Nephron progenitor cell (in vitro differentiated cells): Measurements from ENCODE around the gene PIGP.

ENCODE experiments used
- DNase-seq: peaks from one replicate; pipeline ENCODE4 v3.0.0; 2021
- H3K27ac Mint-ChIP-seq: 2 replicates; pipeline ENCODE4 v1.8.0; 2021; ENCODE audit warnings: mild to moderate bottlenecking, moderate library complexity, mixed read lengths
- H3K27me3 Mint-ChIP-seq: 2 replicates; pipeline ENCODE4 v1.8.0; 2021; ENCODE audit warnings: mild to moderate bottlenecking, low read depth, mixed read lengths; ENCODE audit not compliant: poor library complexity
- H3K36me3 Mint-ChIP-seq: 2 replicates; pipeline ENCODE4 v1.8.0; 2021; ENCODE audit warnings: low read depth, mixed read lengths
- H3K4me1 Mint-ChIP-seq: 2 replicates; pipeline ENCODE4 v1.8.0; 2021; ENCODE audit warnings: mixed read lengths
- H3K4me3 Mint-ChIP-seq: 2 replicates; pipeline ENCODE4 v1.8.0; 2021; ENCODE audit warnings: mild to moderate bottlenecking, moderate library complexity, mixed read lengths
- H3K9me3 Mint-ChIP-seq: 2 replicates; pipeline ENCODE4 v1.8.0; 2021; ENCODE audit warnings: mild to moderate bottlenecking, moderate library complexity, mixed read lengths
- CTCF ChIP-seq: fragments of 200-600 bp; sonication (generic); IDR thresholded peaks from 2 replicates; pipeline ENCODE4 v1.5.0; 2021; ENCODE audit warnings: antibody characterized with exemption

PIGP gene

GRCh38 chr21:37026499-37026898 is 46.4 kb downstream of the PIGP start:
- no peak for DNase-seq
- Mint-ChIP-seq H3K4me3 (no peak overlapping the region), H3K9me3 (no peaks in the 10 kb centered on the region), H3K27me3 (peaks cover 4% of the 10 kb centered on the region), H3K4me1 (no peaks in the 10 kb centered on the region), H3K27ac (no peak overlapping the region), H3K36me3 (no peaks in the 10 kb centered on the region)
- no peak for TF ChIP-seq CTCF

- TF ChIP-seq CTCF: no peak
- Mint-ChIP-seq H3K36me3 (no peaks in the 10 kb centered on the region), H3K27ac (no peak overlapping the region), H3K4me3 (no peak overlapping the region), H3K4me1 (peaks cover 20% of the 10 kb centered on the region), H3K27me3 (peaks cover 12% of the 10 kb centered on the region), H3K9me3 (no peaks in the 10 kb centered on the region)
- DNase-seq: no peak
These were observed 54.8 kb downstream of the PIGP start for GRCh38 chr21:37017951-37018679.
